ENCODE data around the gene CTBP2. TPM values are rescaled to one million over a fixed set of nuclear protein-coding genes. Genes with fewer than 3 reads are reported as not detected.

CTBP2 gene
- total RNA-seq, 4 donors from 2014 or later: 65.9 to 129 (median 71.2) TPM

GRCh38 chr10:125076121-125076825 lies 84.1 kb downstream of the CTBP2 start:
- no peak for TF ChIP-seq POLR2A (IDR thresholded peaks at IDR 0.05)
- TF ChIP-seq CTCF (IDR thresholded peaks at IDR 0.05): no peak
- Histone ChIP-seq H3K4me3 (no peak overlapping the region), H3K27ac (peak overlapping the region; percentile 3 to 21)

DNA sequence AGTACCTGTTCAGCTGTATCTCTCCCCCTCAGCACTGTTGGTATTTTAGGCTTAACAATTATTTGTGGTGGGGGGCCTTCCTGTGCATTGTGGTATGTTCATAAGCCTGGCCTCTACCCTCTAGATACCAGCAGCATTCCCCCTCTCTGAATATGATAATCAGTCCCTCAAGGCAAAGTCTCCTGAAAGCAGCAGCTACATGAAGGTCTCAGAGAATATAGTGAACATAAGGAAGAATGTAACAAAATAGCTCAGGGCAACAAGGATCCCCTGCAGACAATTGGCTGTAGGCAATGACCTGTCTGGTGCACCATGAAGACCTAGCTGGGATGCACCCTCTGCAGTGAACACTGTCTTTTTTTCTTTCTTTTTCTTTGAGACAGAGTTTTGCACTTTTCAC lies 86.4 kb downstream of the CTBP2 start:
- intact Hi-C loops (cut with DNase I; ENCODE audit: low total_unique reads): loop anchor here (10.0 kb wide), 1 partner anchor 69 kb away; no protein-coding TSS in a partner anchor
- Histone ChIP-seq H3K9me3 (no peaks in the 10 kb centered on the region), H3K27me3 (no peaks in the 10 kb centered on the region), H3K4me3 (no peak overlapping the region), H3K27ac (no peak overlapping the region), H3K36me3 (no peaks in the 10 kb centered on the region), H3K4me1 (no peaks in the 10 kb centered on the region)
- DNase-seq: no peak
- TF ChIP-seq CTCF (IDR thresholded peaks at IDR 0.05) (no peak), POLR2A (IDR thresholded peaks at IDR 0.05) (no peak)

More at GRCh38 chr10:125076121-125076825, 84.1 kb downstream of the CTBP2 start:
- no peak for DNase-seq
- Histone ChIP-seq H3K9me3 (no peaks in the 10 kb centered on the region), H3K36me3 (no peaks in the 10 kb centered on the region), H3K27me3 (no peaks in the 10 kb centered on the region), H3K4me1 (peaks cover 3 to 8% of the 10 kb centered on the region in 2 donors)
- intact Hi-C loops (cut with DNase I; ENCODE audit: low total_unique reads): loop anchor here (10.0 kb wide), 1 partner anchor 71 kb away; no protein-coding TSS in a partner anchor

DNA sequence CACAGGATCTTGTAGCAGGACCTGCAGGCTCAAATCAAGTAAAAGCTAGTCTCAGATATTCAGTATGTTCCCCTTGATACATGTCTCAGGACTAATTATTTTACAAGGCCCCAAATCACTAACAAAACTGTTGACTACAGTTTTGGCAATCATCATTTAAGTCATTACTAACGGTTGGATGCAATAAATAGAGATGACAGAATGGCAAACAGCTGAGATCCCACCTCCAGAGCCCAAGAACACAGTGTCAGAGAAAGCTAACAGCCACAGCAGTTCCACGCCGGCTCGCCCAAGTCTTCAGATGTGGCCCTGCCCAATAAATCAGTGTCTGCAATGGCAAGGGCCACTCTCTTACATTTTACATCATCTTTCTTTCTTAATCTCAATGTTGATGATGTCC lies 87.6 kb downstream of the CTBP2 start:
- Histone ChIP-seq H3K27ac (no peak overlapping the region), H3K9me3 (no peaks in the 10 kb centered on the region), H3K4me3 (no peak overlapping the region), H3K36me3 (no peaks in the 10 kb centered on the region), H3K27me3 (no peaks in the 10 kb centered on the region), H3K4me1 (no peaks in the 10 kb centered on the region)
- no peak for DNase-seq
- TF ChIP-seq POLR2A (IDR thresholded peaks at IDR 0.05): no peak
- no peak for TF ChIP-seq CTCF (IDR thresholded peaks at IDR 0.05)
- intact Hi-C loops (cut with DNase I; ENCODE audit: low total_unique reads): loop anchor here (10.0 kb wide), 1 partner anchor 68 kb away; no protein-coding TSS in a partner anchor

DNA sequence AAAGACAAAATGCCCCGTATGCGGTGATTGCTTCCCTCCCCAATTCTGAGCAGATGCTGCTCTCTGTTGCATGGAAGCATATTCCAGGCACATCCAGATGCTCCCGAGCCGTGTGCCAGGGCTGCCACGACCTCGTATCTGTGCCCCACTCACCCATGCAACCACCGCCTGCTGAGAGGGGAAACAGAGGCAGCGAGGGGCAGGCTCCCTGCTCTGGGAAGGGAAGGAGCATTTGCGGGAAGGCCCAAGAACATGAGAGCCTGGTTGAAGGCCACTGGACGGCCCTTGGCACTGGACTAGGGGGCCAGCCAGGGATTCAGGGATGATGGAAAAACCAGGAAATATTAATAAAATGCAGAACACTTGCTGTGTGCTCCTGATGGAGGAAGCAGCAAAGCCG lies 89.4 kb downstream of the CTBP2 start:
- Histone ChIP-seq H3K27me3 (no peaks in the 10 kb centered on the region), H3K27ac (no peak overlapping the region), H3K36me3 (no peaks in the 10 kb centered on the region), H3K4me3 (no peak overlapping the region), H3K9me3 (no peaks in the 10 kb centered on the region), H3K4me1 (no peaks in the 10 kb centered on the region)
- TF ChIP-seq CTCF (IDR thresholded peaks at IDR 0.05) (no peak), POLR2A (IDR thresholded peaks at IDR 0.05) (no peak)
- intact Hi-C loops (cut with DNase I; ENCODE audit: low total_unique reads): loop anchor here (10.0 kb wide), 1 partner anchor 66 kb away; no protein-coding TSS in a partner anchor
- no peak for DNase-seq

DNA sequence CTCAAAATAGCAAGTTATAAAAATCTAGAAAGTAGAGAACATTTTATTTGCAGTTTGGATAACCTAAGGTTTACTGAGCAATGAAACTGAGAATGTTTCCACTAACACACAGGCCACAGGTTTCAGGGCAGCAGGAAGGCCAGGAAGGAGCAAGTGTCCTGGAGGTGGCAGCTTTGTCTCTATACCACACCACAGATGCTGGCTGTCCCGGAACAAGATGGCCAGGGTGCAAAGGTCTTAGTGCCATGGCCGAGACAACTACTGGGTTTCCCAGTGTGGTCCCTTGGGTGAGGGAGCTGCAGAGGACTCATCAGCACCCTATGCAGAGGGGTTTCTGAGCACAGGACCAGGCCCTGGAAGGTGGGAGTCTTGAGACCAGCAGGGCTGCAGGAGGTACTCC lies 92.0 kb downstream of the CTBP2 start:
- H3K4me3 ChIP-seq: no peak overlapping the region
- TF ChIP-seq CTCF (IDR thresholded peaks at IDR 0.05) (no peak), POLR2A (IDR thresholded peaks at IDR 0.05) (no peak)
- H3K9me3 ChIP-seq: no peaks in the 10 kb centered on the region
- H3K27ac ChIP-seq: peak overlapping the region in 1 of 2 donors; percentile 38
- no peak for DNase-seq
- no peaks in the 10 kb centered on the region for H3K36me3 ChIP-seq
- intact Hi-C loops (cut with DNase I; ENCODE audit: low total_unique reads): no loop called here
- peaks cover 7 to 10% of the 10 kb centered on the region in 2 donors for H3K4me1 ChIP-seq
- H3K27me3 ChIP-seq: no peaks in the 10 kb centered on the region
